Ovary (tissue), 3 donors: ENCODE results near the gene GNAI2.

Source experiments
- EP300 ChIP-seq: sonication (generic); formaldehyde crosslinking; IDR thresholded peaks from one replicate; pipeline ENCODE4 v1.6.1; 2017; ENCODE audit warnings: antibody characterized with exemption
- TF ChIP-seq, protein P1 (sequence below), 3 donors: fragments of 450-650 bp in 2 of 3; fragments of 200-600 bp in 1 of 3; IDR thresholded peaks; one replicate each; pipeline versions ENCODE4 v1.5.1 to v1.8.0; 2016 to 2022; ENCODE audit warnings: antibody characterized with exemption in 3 of 3, mild to moderate bottlenecking in 1 of 3
- donor health status: DM: no; HTN: no; CAD: no.

DNA sequence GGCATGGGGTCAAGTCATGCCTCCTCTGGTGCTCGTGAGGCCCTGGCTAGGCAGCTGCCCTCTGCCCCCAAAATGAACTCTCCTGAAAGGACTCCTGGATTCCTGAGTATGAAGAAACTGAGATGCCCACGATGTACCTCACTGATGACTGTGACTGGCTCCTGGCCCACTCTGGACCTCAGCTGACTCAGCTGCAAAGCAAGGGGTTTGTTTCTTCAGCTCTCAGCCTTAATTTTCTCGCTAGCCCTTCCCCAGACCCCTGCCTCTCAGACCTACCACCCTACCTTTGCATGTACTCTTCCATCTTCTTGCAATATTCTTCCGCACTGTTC is 5.2 kb upstream of the GNAI2 start:
- TF ChIP-seq, protein P1, sequence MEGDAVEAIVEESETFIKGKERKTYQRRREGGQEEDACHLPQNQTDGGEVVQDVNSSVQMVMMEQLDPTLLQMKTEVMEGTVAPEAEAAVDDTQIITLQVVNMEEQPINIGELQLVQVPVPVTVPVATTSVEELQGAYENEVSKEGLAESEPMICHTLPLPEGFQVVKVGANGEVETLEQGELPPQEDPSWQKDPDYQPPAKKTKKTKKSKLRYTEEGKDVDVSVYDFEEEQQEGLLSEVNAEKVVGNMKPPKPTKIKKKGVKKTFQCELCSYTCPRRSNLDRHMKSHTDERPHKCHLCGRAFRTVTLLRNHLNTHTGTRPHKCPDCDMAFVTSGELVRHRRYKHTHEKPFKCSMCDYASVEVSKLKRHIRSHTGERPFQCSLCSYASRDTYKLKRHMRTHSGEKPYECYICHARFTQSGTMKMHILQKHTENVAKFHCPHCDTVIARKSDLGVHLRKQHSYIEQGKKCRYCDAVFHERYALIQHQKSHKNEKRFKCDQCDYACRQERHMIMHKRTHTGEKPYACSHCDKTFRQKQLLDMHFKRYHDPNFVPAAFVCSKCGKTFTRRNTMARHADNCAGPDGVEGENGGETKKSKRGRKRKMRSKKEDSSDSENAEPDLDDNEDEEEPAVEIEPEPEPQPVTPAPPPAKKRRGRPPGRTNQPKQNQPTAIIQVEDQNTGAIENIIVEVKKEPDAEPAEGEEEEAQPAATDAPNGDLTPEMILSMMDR (IDR thresholded peaks at IDR 0.05) = no peak
- no peak for TF ChIP-seq EP300
